HG02973 (cell line): Measurements from ENCODE around the gene PBX1.

ENCODE experiments used
- ATAC-seq: cut with Tn5 transposase; IDR thresholded peaks from one replicate; pipeline ENCODE4 v1.9.1; 2021; ENCODE audit warnings: moderate library complexity; ENCODE audit not compliant: unreplicated experiment

The PBX1 gene

DNA sequence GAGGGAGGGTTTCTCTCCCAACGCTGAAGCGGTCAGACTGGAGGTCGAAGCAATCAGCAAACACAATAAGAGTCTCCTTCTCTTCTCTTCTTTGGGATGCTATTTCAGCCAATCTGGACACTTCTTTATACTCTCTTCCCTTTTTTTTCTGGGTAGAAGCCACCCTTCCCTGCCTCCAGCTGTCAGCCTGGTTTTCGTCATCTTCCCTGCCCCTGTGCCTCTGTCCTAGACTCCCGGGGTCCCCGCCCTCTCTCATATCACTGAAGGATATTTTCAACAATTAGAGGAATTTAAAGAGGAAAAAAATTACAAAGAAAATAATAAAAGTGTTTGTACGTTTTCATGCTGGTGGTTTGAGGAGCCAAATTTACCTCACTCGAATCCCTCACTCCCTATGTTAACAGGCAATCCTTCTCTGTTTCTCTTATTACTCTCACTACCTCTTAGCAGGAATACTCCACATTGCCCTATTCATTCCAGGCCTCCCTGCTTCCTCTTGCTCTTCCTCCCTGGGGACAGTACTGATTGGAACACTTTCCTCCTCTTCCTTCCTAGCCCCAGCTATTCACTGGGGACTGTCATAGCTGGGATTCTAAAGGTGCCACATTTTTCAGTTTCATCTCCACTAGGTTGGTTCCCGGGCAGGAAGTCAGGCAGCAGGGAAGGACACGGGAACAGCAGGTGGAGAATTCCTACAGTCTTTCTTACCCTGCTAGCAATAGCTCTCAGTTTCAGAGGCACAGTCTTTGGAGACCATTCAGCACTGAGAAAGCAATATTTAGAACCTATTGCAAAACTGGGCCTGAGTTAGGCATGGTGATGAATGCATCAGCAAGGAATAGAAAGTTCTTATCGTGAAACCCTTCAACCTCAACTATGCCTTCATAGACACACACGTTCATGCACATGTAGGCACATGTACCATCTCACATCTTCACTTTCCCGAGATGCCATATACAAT, 288.0 kb downstream of the PBX1 start:
- no peak for ATAC-seq

- ATAC-seq = no peak
Measured at GRCh38 chr1:164853146-164853545, 294.2 kb downstream of the PBX1 start.

- no peak for ATAC-seq
Measured at GRCh38 chr1:164855716-164856329, 296.8 kb downstream of the PBX1 start.

GRCh38 chr1:164856381-164856780, 297.4 kb downstream of the PBX1 start:
- ATAC-seq = no peak

DNA sequence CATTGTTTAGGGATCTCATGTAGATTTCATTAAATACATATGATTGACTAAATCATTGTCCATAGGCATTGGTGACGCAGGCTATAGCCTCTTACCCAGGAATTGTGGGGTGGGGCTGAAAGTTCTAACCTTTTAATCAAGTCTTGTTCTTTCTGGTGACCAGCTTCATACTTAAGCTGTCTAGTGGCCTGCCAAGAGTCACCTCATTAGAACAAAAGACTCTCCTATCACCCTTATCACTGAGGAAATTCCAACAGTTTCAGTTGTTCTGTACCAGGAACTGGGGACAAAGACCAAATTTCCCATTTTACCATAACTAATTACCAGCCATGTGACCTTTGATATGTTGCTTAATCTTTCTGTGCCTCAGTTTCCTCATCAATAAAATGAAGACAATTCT, 298.5 kb downstream of the PBX1 start:
- ATAC-seq = no peak

DNA sequence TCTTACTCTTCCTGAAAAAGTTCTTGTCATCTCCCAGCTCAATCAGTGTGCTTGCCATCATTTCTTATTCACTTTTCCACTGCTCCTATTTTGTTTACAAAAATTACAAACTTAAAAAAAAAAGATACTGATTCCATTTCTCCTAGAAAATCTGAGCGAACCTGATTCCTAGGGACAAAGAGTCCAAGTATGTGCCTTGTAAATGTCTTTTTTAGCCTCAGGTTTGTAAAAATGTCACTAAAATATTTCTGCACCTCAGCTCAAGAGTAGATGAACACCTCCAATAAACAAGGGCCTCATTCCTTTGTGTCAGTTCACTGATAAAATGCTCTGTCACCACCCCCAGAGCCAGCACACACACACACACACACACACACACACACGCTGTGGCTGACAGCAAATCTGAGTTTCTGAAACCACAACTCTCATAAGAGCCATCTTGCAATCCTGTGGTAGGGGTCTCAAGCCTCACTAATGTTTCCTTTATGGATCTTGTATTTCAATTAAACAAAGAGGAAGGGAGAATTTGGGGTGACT, 299.2 kb downstream of the PBX1 start:
- no peak for ATAC-seq

DNA sequence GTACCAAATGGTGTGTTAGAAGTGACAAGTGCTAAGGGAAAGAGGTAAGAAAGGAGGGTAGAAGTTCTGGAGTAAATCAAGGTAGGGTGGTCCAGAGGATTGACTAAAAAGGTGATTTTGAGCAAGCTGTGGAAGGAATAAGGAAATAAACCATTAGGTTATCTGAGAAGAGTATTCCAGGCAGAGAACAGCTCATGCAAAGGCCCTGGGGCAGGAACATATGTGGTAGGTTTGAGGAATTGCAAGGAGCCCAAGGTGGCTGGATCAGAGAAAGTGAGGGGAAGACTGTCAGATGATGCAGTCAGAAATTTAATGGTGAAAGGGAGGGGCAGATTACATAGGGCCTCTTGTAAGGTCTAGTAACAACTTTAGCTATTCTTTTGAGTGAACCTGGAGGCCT, 302.6 kb downstream of the PBX1 start:
- ATAC-seq = no peak

- no peak for ATAC-seq
Measured at GRCh38 chr1:164863056-164863455, 304.1 kb downstream of the PBX1 start.

- no peak for ATAC-seq
Measured at GRCh38 chr1:164864161-164864560, 305.2 kb downstream of the PBX1 start.

DNA sequence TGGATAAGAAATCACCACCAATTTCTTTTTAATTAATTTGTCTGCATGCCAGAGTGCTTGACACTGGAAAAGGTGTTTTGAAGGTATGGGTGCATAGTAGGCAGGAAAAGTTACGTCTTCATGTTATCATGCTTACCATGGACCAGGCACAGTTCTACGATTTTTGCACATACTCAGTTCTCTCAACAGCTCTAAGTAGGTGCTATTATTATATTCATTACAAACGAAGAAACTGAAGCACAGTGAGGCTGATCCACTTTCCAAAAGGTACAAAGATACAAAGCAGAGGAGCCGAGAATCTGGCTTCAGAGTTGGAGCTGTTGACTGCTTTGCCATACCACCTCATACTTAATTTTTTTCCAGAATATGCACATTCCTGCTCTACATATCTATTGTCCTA, 306.4 kb downstream of the PBX1 start:
- no peak for ATAC-seq

- no peak for ATAC-seq
Measured at GRCh38 chr1:164867590-164867989, 308.6 kb downstream of the PBX1 start.

GRCh38 chr1:164868990-164869389, 310.0 kb downstream of the PBX1 start:
- no peak for ATAC-seq

GRCh38 chr1:164875518-164875917, 316.5 kb downstream of the PBX1 start:
- ATAC-seq = no peak

DNA sequence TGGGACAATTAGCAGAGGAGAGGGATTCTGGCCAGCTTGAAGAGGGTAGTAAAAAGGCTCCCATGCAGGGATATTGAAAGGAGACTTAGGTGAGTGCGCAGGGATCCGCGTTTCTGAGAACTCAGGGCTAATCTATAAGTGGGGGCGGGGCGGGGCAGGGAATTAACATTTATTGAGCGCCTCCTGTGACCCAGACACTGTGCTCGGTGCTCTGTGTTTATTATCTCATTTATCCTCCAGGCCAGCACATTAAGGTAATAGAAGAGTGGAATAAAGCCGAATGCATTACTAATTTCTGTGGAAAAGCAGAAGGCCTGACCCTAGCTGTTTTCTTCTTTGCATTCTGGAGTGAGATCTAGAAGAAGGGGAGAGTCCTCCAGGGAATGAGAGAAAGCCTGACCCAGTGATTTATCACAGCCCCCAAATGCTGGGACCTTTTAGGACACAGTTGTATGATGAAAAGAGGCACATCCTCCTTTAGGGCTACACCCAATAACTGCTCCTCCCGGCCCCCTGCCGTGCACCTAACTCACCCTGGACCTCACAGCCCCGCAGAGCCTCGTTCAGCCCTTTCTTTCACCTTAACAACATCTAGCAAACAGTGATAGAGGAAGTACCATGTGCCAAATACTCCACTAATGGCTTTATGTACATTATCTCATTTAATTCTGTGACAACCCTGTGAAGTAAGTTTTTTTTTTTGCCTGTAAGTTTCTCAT, 317.6 kb downstream of the PBX1 start:
- ATAC-seq = no peak

- ATAC-seq = no peak
Measured at GRCh38 chr1:164880199-164880598, 321.2 kb downstream of the PBX1 start.

GRCh38 chr1:164880644-164881043, 321.7 kb downstream of the PBX1 start:
- no peak for ATAC-seq

- no peak for ATAC-seq
Measured at GRCh38 chr1:164885311-164885710, 326.3 kb downstream of the PBX1 start.

GRCh38 chr1:164886101-164886500, 327.1 kb downstream of the PBX1 start:
- ATAC-seq = no peak

DNA sequence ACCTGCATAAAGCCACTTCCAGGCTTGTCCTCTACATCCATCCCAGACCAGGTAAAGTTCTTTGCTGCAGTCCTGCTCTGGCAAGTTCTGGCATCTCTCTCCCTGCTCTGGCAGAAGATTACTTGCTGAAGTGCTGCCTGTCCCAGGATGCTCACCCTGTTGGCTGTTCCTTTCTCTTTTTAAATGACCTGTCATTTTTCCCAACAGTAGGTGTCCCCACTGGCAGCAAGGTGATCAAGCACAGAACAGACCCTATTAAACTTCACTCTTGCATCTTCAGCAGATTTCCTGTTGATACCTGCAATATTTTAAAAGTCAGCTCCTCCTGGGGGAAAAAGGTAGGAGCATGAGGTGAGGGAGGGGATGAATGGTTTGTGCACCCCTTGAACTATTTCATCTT, 332.6 kb downstream of the PBX1 start:
- no peak for ATAC-seq

DNA sequence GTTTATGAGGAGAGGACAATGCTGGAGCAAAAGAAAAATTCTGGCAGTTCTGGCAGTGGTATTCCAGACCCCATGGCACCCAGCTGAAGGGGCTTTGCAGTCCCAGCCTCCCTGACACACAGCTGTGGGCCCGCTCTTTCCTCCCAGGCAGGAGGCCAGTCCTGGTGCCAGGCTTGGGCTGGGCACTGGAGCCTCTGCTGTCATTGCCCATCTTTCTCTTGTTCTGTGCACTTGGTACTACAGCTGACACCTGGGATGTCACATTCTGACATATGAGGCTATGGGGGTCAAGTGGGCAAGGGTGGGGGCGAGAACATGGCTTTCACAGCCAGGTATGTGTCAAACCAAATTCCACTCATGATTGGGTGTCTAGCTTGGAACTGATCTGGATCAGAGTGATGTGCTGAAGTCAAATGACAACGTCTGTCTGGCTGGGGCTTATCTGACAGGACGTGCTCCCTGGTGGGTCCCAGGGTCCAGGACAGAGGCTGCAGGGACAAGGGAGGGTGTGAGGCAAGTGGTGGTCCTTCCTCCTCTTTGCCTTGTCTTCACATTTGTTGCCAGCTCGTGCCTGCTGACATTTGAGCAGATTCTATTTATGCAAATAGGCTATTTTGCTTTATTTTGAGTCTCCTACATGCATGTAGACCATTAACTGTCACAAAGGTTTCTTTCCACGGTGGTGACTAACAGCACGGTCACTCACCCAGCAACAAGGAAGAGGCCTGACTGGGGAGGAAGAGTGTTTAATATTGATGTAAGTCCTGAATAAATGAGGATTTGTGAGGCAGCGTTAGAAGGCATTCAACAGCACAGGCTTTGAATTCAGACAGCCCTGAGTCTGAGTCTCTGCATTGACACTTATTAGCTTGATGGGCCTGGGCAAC, 336.3 kb downstream of the PBX1 start:
- no peak for ATAC-seq
